GM21423 (cell line): Measurements from ENCODE around the gene ABHD5.

ENCODE experiments used
- ATAC-seq: cut with Tn5 transposase; IDR thresholded peaks from one replicate; pipeline ENCODE4 v1.9.1; 2021; ENCODE audit warnings: mild to moderate bottlenecking, moderate library complexity; ENCODE audit not compliant: unreplicated experiment

Gene ABHD5

GRCh38 chr3:43709022-43709421 lies 18.3 kb downstream of the ABHD5 start:
- ATAC-seq = no peak

DNA sequence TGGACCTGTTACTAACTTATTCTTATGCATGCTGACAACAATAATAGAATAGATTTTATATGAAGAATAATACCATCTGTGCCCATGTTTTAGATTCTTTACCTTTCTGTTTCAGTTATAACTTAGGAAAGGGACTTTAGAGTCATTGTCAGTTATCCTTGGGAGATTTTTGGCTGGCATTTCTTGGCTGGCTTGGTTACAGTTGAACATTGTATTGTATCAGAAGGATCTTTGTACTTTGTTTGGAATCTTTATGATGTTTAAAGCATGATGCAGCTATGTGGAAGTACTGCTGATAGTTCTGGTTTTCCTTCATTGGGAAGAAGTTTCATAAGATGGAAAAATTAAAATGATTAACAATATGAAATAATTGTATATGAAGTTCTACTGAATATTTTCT lies 19.9 kb downstream of the ABHD5 start:
- no peak for ATAC-seq

GRCh38 chr3:43718296-43718695 lies 27.6 kb downstream of the ABHD5 start:
- ATAC-seq = no peak

GRCh38 chr3:43723121-43723734 lies 32.5 kb downstream of the ABHD5 start:
- no peak for ATAC-seq

DNA sequence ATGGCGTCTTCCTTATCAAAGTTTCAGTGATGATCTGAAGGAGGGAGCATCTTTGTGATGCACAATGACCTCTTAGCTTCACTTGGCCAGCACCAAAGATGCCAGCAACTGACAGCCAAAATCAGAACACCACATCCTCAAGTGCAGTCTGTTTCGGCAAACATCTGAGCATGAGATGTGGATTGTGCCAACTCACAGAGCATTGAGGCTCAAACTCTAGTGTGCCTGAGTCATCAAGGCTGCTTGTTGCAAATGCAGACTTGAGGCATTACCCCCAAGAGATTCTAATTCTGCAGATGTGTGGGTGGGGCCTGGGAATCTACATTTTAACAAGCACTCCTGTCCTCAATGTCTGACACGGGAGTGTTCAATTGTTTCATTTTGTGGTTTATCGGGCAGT lies 35.8 kb downstream of the ABHD5 start:
- no peak for ATAC-seq

DNA sequence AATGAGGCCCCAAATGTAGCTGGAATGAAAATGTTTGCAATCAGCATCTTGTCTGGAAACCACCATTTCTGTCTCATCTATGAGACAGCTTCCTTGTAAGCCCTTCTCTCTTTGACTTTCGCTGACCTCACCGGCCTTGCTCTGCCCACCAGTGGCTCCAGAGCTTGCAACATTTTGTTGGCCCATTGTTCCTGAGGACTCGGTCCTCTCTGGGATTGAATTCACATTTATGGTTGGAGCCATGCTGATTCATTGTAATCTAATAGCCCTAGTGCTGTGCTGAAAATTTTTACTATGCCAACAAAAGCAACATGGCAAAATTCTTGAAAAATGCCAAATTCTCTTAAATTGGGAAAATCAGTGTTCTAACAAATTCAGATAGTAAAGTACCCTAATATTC lies 37.2 kb downstream of the ABHD5 start:
- no peak for ATAC-seq

DNA sequence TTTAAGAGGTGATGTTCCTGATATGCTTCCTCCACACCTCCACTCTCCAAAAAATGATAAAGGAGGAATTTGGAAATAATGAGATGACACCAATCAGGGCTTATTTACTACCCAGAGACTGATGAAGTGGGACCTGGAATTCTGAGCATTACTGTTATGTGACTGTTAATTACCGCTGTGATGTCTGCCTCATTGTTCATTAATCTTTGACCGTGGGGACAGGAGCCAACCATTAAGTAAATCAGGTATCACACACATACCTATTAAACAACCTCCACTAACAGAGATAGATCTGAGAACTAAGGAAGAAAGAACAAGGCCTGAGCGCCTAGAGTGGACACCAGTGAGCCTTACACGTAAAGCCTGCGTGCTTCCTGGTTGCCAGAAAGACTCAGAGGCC lies 37.7 kb downstream of the ABHD5 start:
- ATAC-seq = no peak

- no peak for ATAC-seq
Observed at GRCh38 chr3:43728947-43729346, 38.2 kb downstream of the ABHD5 start.

DNA sequence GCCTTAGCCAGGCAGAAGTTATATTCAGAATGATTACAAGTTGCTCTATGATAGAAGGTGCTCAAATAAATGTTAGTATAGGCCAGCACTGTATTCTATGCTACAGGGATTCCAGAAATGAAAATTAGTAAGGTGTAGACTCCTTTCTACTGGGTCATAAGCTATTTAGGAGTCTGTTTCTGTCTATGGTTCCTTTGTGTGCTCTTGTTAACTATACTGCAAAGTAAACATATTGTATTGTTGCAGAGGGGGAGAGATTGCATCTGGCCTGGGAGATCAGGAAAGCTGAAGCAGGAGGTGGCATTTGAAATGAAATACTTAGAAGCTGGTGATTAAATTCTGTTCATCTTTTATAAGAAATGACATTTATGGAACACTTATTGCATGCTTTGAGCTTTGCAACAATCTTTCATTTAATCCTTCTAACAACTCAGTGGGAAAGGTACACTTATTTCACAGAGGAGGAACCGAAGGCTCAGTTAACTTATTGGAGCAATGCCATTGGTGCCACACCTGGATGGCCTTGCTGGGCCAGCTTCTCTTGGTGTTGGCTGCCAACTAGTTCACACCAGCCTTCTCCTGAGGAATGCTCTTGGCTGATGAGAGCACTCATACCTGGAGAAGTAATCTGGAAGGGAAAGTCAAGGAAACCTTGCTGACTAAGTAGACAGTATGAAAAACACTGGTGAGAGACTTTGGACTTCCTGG lies 39.1 kb downstream of the ABHD5 start:
- ATAC-seq = no peak

- ATAC-seq = no peak
Observed at GRCh38 chr3:43732747-43733425, 42.1 kb downstream of the ABHD5 start.

DNA sequence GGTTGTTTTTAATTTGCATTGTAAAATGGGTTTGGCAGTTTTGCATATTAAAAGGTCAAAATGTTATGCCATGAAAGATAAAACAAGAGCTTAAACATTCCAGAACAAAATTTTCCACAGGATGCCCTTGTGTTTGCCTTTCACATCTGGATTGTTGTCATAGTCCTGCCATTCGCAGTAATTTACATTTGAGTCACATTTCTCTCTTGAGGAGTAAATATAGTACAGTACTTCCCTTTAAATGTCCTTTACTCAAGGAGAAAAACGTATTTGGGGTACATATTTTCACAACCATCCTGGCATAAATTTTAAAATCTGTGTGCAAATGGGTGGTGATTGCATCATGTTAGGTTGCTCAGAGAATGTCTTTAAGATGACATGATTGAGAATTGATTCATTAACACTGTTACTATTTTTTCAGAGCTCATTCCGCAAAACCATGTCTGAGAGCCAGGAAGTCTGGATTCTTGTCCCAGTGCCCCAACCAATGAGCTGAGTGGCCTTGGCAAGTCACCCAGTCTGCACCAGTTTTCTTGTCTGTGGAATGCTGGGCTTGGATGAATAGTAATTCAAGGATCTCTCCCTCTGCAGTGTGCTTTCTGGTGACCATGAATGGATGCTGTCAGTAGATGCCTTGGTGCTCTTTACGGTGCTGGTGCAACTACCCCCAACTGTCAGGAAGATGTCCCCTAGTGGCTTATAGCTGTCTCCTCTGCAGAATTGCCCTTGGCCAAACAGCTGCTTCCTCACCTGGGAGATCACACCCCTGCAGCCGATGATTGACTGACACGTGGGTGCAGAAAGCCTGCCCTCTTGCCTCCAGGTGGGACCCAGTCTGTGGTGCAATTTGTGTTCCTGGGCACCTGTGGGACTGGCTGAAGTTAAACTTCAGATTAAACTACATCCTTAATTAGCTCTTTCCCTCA lies 43.0 kb downstream of the ABHD5 start:
- no peak for ATAC-seq

DNA sequence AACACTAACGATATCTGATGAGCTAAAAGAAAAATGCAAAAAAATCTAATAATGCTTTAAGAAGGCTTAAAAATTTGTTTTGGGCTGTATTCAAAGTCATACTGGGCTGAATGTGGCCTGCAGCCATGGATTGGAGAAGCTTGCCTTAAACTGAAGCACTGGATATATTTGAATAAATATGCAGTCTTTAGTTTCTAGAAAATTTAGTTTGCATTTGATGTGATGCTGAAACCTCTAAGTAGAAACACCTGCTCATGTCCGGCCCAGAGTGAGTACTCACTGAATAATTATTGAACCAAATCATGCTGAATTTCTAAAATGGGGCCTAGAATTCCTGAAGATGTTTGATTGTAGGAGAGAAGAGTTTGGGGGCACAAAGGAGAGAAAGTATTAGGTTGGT lies 43.9 kb downstream of the ABHD5 start:
- no peak for ATAC-seq

GRCh38 chr3:43735618-43736017 lies 44.9 kb downstream of the ABHD5 start:
- no peak for ATAC-seq

- ATAC-seq = no peak
Observed at GRCh38 chr3:43736558-43737440, 46.1 kb downstream of the ABHD5 start.

GRCh38 chr3:43738305-43738704 lies 47.6 kb downstream of the ABHD5 start:
- no peak for ATAC-seq

DNA sequence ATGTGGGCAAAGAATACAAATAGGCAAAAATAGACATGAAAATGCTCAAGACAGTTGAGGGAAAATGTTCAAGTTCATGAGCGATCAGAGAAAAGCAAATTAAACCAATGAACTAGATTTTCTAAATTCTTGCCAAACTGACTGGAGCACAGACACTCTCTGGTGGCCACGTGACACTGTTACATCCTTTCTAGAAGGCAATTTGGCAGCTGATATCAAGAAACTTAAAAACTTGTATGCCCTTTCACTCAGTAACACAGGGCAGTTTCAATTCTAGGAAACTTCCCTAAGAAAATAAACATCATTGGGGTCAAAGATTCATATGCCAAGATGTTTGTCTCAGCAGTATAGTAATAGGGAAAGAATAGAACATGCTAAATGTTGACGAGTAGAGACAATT lies 52.2 kb downstream of the ABHD5 start:
- no peak for ATAC-seq

GRCh38 chr3:43747641-43748040 lies 56.9 kb downstream of the ABHD5 start:
- no peak for ATAC-seq

DNA sequence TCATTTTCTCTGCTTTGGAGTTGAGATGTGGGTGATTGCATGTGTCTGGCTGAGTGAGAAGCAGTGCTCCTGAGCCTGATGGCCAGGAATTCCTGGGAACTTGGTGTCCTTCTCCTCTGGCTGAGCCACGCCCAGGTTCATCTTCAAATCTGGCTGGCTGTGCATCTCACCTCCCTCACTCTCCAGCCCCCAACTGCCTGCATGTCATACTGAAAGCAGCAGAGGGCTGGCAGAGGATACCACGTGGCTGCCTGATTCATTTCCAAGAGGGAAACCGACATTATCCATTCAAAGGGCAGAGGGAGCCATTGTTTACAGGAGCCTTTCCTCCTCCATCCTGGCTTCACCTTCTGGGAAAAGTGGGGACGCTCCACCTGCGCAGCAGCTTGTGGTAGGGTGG lies 57.4 kb downstream of the ABHD5 start:
- ATAC-seq = no peak

DNA sequence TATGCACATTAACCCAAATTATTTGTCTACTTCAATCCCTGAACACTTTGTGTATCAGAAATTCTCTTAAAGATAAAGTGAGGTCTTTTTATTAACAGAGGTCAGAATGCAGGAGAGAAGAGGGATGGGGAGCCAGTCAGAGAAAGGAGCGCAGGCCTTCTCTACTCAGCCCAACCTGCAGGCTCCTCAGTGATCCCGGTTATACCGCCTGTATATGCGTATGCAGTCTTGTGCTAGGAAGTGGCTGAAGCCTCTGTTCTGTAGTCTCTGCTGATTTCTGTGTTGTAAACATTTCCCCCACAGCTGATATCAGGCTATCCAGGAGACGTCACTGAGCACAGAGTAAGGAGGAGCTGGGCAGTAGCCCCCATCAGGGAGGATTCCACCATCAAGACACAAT lies 57.9 kb downstream of the ABHD5 start:
- ATAC-seq = no peak

DNA sequence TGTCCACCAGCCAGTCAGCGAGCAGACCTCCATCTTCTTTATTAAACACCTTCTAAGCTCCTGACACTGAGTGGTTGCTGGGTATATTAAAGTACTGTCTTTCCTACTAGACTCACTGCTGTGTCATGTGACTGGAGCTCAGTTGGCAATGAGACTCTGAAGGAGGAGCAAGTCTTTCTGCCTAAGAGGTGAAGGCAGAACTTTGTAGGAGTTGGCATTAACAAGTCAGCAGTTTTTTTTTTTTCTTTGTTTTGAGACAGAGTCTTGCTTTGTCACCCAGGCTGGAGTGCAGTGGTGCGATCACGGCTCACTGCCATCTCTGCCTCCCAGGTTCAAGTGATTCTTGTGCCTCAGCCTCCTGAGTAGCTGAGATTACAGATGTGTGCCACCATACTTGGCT lies 62.2 kb downstream of the ABHD5 start:
- no peak for ATAC-seq
